ENCODE data around the gene UCK2. TPM values are rescaled to one million over a fixed set of nuclear protein-coding genes. Genes with fewer than 3 reads are reported as not detected.

The UCK2 gene
- total RNA-seq, 1 experiment from 2014 or later: 77.9 TPM

GRCh38 chr1:165875171-165875570, 47.8 kb downstream of the UCK2 start:
- H2BK20ac ChIP-seq (ENCODE audit: low read depth, low read length, poor library complexity, severe bottlenecking): no peak overlapping the region

More at GRCh38 chr1:165875171-165875570, 47.8 kb downstream of the UCK2 start:
- no peak overlapping the region for H3K4me2 ChIP-seq (ENCODE audit: insufficient read depth, insufficient read length, low read length)
- no peak overlapping the region for H3T11ph ChIP-seq (ENCODE audit: low read length)
- no peak overlapping the region for H3K56ac ChIP-seq (ENCODE audit: insufficient read length, low read depth, low read length)
- no peak overlapping the region for H3K18ac ChIP-seq (ENCODE audit: insufficient read length, low read depth, low read length)
- no peaks in the 10 kb centered on the region for H3K23me2 ChIP-seq (ENCODE audit: insufficient read length, low read depth, low read length, poor library complexity, severe bottlenecking)
- H4K91ac ChIP-seq (ENCODE audit: insufficient read length, low read depth, low read length): no peak overlapping the region
- no peaks in the 10 kb centered on the region for H3K9me3 ChIP-seq (ENCODE audit: control insufficient read depth, low read depth, low read length)
- no peaks in the 10 kb centered on the region for H4K20me1 ChIP-seq (ENCODE audit: control insufficient read depth, insufficient read depth, insufficient read length)
- no CpG with 5 or more reads among the region's 3 CpGs for WGBS (ENCODE audit: extremely low coverage, insufficient read length, low lambda C conversion rate)
- no peak for TF ChIP-seq CTCF (conservative IDR thresholded peaks at IDR 0.05)
- 0 out of 7 replicates have a peak overlapping the region, but pooled peaks of 1 of the 3 experiments have one; percentile 44 for H3K27ac Mint-ChIP-seq
- peaks cover 26 to 27% of the 10 kb centered on the region in 2 experiments for H3K4me1 Mint-ChIP-seq
- H3K9me3 Mint-ChIP-seq: peaks cover 26 to 48% of the 10 kb centered on the region in 2 experiments
- peaks cover 55% of the 10 kb centered on the region; the same call in 1 of the 2 replicates for H3K79me2 ChIP-seq (ENCODE audit: insufficient read depth, low read length)
- no peak overlapping the region for H4K5ac ChIP-seq (ENCODE audit: insufficient read length, low read depth, low read length)
- H2AFZ ChIP-seq (ENCODE audit: low read length): no peak overlapping the region
- H3K36me3 Mint-ChIP-seq (ENCODE audit: insufficient read depth in 1 of 3, low read depth in 3 of 3): peaks cover 45 to 68% (median 49%) of the 10 kb centered on the region in 3 experiments
- H4K8ac ChIP-seq (replicated peaks; ENCODE audit: insufficient read length, low read depth, low read length): no peak overlapping the region
- no peaks in the 10 kb centered on the region for H3K27me3 Mint-ChIP-seq (ENCODE audit: low read depth)
- H3K79me1 ChIP-seq (ENCODE audit: insufficient read depth, low read depth, low read length, poor library complexity, severe bottlenecking): peaks cover 11% of the 10 kb centered on the region
- no peak overlapping the region for H2AK5ac ChIP-seq (ENCODE audit: insufficient read length, low read length)
- no peak overlapping the region for H2BK12ac ChIP-seq (ENCODE audit: insufficient read length, low read depth, low read length)
- no peak for DNase-seq
- no peak overlapping the region for H2BK15ac ChIP-seq (ENCODE audit: low read depth, low read length)
- H3K9ac ChIP-seq (ENCODE audit: extremely low read depth, insufficient read length, low read length): no peak overlapping the region
- H2BK5ac ChIP-seq (ENCODE audit: insufficient read length, low read length): no peak overlapping the region
- no peak overlapping the region for H3K27ac ChIP-seq (ENCODE audit: insufficient read length, low read depth, low read length)
- H3K23ac ChIP-seq (ENCODE audit: insufficient read length, low read depth, low read length): no peak overlapping the region
- no peak overlapping the region for H3K4me3 Mint-ChIP-seq
- H3K14ac ChIP-seq (ENCODE audit: insufficient read depth, low read length): no peak overlapping the region
- no peaks in the 10 kb centered on the region for H3K27me3 ChIP-seq (ENCODE audit: insufficient read depth, low read length)
- H3K4ac ChIP-seq (ENCODE audit: low read depth, low read length): no peak overlapping the region
- H2BK120ac ChIP-seq (ENCODE audit: low read depth, low read length, poor library complexity, severe bottlenecking): no peak overlapping the region
- H3K4me1 ChIP-seq (ENCODE audit: insufficient read depth, low read length): no peaks in the 10 kb centered on the region; the same call in 1 of the 2 replicates
